Mesenchymal stem cell (in vitro differentiated cells and primary cell): Measurements from ENCODE around the gene PYGB.

Experiments used
- DNase-seq: peaks from one replicate; pipeline ENCODE4 v3.0.0-alpha.2; 2013
- H2AFZ ChIP-seq: one replicate; pipeline ENCODE4 v1.6.1; 2013; ENCODE audit warnings: low read depth, mild to moderate bottlenecking, control low read depth, inconsistent platforms, low read length, moderate library complexity
- H2AK5ac ChIP-seq: 2 replicates; pipeline ENCODE4 v1.6.1; 2013; ENCODE audit warnings: low read length, moderate library complexity, mild to moderate bottlenecking, inconsistent platforms; ENCODE audit not compliant: severe bottlenecking
- H2BK120ac ChIP-seq: one replicate; pipeline ENCODE4 v1.6.1; 2013; ENCODE audit warnings: low read depth, mild to moderate bottlenecking, inconsistent platforms, low read length, moderate library complexity
- H2BK12ac ChIP-seq, 2 experiments: one replicate each; pipeline ENCODE4 v1.6.1; 2013; ENCODE audit warnings: inconsistent platforms in 2 of 2, low read length in 2 of 2, mild to moderate bottlenecking in 2 of 2, moderate library complexity in 2 of 2, control low read depth in 1 of 2
- H2BK15ac ChIP-seq: one replicate; pipeline ENCODE4 v1.6.1; 2013; ENCODE audit warnings: mild to moderate bottlenecking, low read depth, inconsistent platforms; ENCODE audit not compliant: poor library complexity, severe bottlenecking
- H2BK5ac ChIP-seq: 2 replicates; pipeline ENCODE4 v1.6.1; 2013; ENCODE audit warnings: low read depth, mild to moderate bottlenecking, low read length, control low read depth, inconsistent platforms; ENCODE audit not compliant: poor library complexity, severe bottlenecking
- H3K14ac ChIP-seq, 2 experiments: one replicate each; pipeline ENCODE4 v1.6.1; 2013; ENCODE audit warnings: inconsistent platforms in 2 of 2, low read length in 2 of 2, control low read depth in 1 of 2, mild to moderate bottlenecking in 1 of 2, moderate library complexity in 1 of 2
- H3K18ac ChIP-seq, 2 experiments: one replicate each; pipeline ENCODE4 v1.6.1; 2013; ENCODE audit warnings: inconsistent platforms in 2 of 2, low read length in 2 of 2, control low read depth in 1 of 2, low read depth in 1 of 2, mild to moderate bottlenecking in 1 of 2
- H3K23ac ChIP-seq, 2 experiments: one replicate each; pipeline ENCODE4 v1.6.1; 2013; ENCODE audit warnings: inconsistent platforms in 2 of 2, low read length in 2 of 2, mild to moderate bottlenecking in 2 of 2, moderate library complexity in 2 of 2, control low read depth in 1 of 2
- H3K27ac ChIP-seq: 2 replicates; pipeline ENCODE4 v1.5.1; 2013; ENCODE audit warnings: mild to moderate bottlenecking, moderate library complexity, low read length, control low read depth, inconsistent platforms; ENCODE audit not compliant: poor library complexity, severe bottlenecking
- H3K27me3 ChIP-seq, 2 experiments: 2 replicates each; pipeline versions ENCODE4 v1.6.1 to v1.7.0; 2013; ENCODE audit warnings: low read length in 2 of 2, mild to moderate bottlenecking in 2 of 2, moderate library complexity in 2 of 2, control low read depth in 1 of 2, inconsistent platforms in 1 of 2; ENCODE audit not compliant: control insufficient read depth in 1 of 2, insufficient read depth in 1 of 2
- H3K36me3 ChIP-seq, 2 experiments: 2 replicates each; pipeline versions ENCODE4 v1.6.1 to v1.7.0; 2013; ENCODE audit warnings: low read length in 2 of 2, control low read depth in 1 of 2, inconsistent platforms in 1 of 2, low read depth in 1 of 2, mild to moderate bottlenecking in 1 of 2; ENCODE audit not compliant: insufficient read depth in 2 of 2, control insufficient read depth in 1 of 2
- H3K4ac ChIP-seq, 2 experiments: one replicate each; pipeline ENCODE4 v1.6.1; 2013; ENCODE audit warnings: inconsistent platforms in 2 of 2, low read length in 2 of 2, mild to moderate bottlenecking in 2 of 2, moderate library complexity in 2 of 2, control low read depth in 1 of 2, low read depth in 1 of 2
- H3K4me1 ChIP-seq: 2 replicates; pipeline ENCODE4 v1.6.1; 2013; ENCODE audit warnings: low read depth, low read length, control low read depth; ENCODE audit not compliant: control insufficient read depth, insufficient read depth
- H3K4me2 ChIP-seq: 2 replicates; pipeline ENCODE4 v1.6.1; 2013; ENCODE audit warnings: low read length, mild to moderate bottlenecking, inconsistent platforms; ENCODE audit not compliant: poor library complexity, severe bottlenecking
- H3K4me3 ChIP-seq, 2 experiments: 2 replicates each; pipeline versions ENCODE4 v1.5.1 to v1.7.0; 2013; ENCODE audit warnings: low read length in 2 of 2, mild to moderate bottlenecking in 2 of 2, control low read depth in 1 of 2, low read depth in 1 of 2; ENCODE audit not compliant: insufficient read depth in 1 of 2
- H3K79me1 ChIP-seq: replicated peaks from 2 replicates; pipeline ENCODE4 v1.6.1; 2013; ENCODE audit warnings: mild to moderate bottlenecking, control low read depth, low read length, inconsistent platforms; ENCODE audit not compliant: poor library complexity, severe bottlenecking
- H3K9ac ChIP-seq: 2 replicates; pipeline ENCODE4 v1.7.0; 2013; ENCODE audit warnings: mild to moderate bottlenecking, low read length, moderate library complexity
- H3K9me3 ChIP-seq: 2 replicates; pipeline ENCODE4 v1.7.0; 2013; ENCODE audit warnings: mild to moderate bottlenecking, low read length; ENCODE audit not compliant: control insufficient read depth
- H4K8ac ChIP-seq: one replicate; pipeline ENCODE4 v1.6.1; 2013; ENCODE audit warnings: inconsistent platforms, mild to moderate bottlenecking, low read length, moderate library complexity
- H4K91ac ChIP-seq: one replicate; pipeline ENCODE4 v1.6.1; 2013; ENCODE audit warnings: mild to moderate bottlenecking, low read length, inconsistent platforms
- WGBS: methylation state at CpG from one replicate; pipeline ENCODE4 v1.1.7; 2013; ENCODE audit warnings: mixed read lengths; 5-methylcytosine and 5-hydroxymethylcytosine counted together

PYGB gene

GRCh38 chr20:25216199-25216945, 31.5 kb upstream of the PYGB start:
- Histone ChIP-seq H3K4ac (no peak overlapping the region), H4K91ac (no peak overlapping the region), H3K79me1 (peaks cover 14% of the 10 kb centered on the region), H4K8ac (no peak overlapping the region), H2AK5ac (no peak overlapping the region), H3K9ac (no peak overlapping the region), H2AFZ (no peak overlapping the region), H3K9me3 (no peaks in the 10 kb centered on the region), H3K14ac (no peak overlapping the region), H2BK15ac (no peak overlapping the region), H3K4me1 (peaks cover 27% of the 10 kb centered on the region), H3K18ac (no peak overlapping the region), H3K36me3 (peaks cover 79 to 84% of the 10 kb centered on the region in 2 experiments), H3K27me3 (no peaks in the 10 kb centered on the region), H2BK12ac (no peak overlapping the region), H3K27ac (no peak overlapping the region), H2BK5ac (no peak overlapping the region), H2BK120ac (no peak overlapping the region), H3K4me3 (no peak overlapping the region), H3K23ac (no peak overlapping the region), H3K4me2 (no peak overlapping the region)
- no peak for DNase-seq
- WGBS, result 94% methylated on average over 15 of the region's 16 CpGs

GRCh38 chr20:25217161-25218108, 30.4 kb upstream of the PYGB start:
- WGBS, result 96% methylated on average over 21 of the region's 21 CpGs
- Histone ChIP-seq H3K9me3 (no peaks in the 10 kb centered on the region), H2BK120ac (no peak overlapping the region), H3K18ac (no peak overlapping the region), H3K4ac (no peak overlapping the region), H3K9ac (no peak overlapping the region), H2AK5ac (no peak overlapping the region), H4K8ac (no peak overlapping the region), H3K4me1 (peaks cover 38% of the 10 kb centered on the region), H2BK5ac (no peak overlapping the region), H3K4me2 (no peak overlapping the region), H3K4me3 (no peak overlapping the region), H4K91ac (no peak overlapping the region), H2BK12ac (no peak overlapping the region), H3K27me3 (no peaks in the 10 kb centered on the region), H3K36me3 (peaks cover 74 to 79% of the 10 kb centered on the region in 2 experiments), H3K14ac (no peak overlapping the region), H2AFZ (no peak overlapping the region), H3K23ac (no peak overlapping the region), H2BK15ac (no peak overlapping the region), H3K27ac (no peak overlapping the region), H3K79me1 (peaks cover 8% of the 10 kb centered on the region)
- DNase-seq, result no peak

- Histone ChIP-seq H3K4me1 (peaks cover 44% of the 10 kb centered on the region), H3K4me3 (no peak overlapping the region), H3K4me2 (no peak overlapping the region), H3K18ac (no peak overlapping the region), H2AFZ (no peak overlapping the region), H3K23ac (no peak overlapping the region), H3K36me3 (peaks cover 71 to 76% of the 10 kb centered on the region in 2 experiments), H3K14ac (no peak overlapping the region), H2BK120ac (no peak overlapping the region), H3K79me1 (peaks cover 4% of the 10 kb centered on the region), H4K8ac (no peak overlapping the region), H2BK5ac (no peak overlapping the region), H2BK15ac (no peak overlapping the region), H3K9ac (no peak overlapping the region), H3K9me3 (no peaks in the 10 kb centered on the region), H3K27ac (no peak overlapping the region), H3K4ac (no peak overlapping the region), H3K27me3 (no peaks in the 10 kb centered on the region), H2AK5ac (no peak overlapping the region), H2BK12ac (no peak overlapping the region), H4K91ac (no peak overlapping the region)
- WGBS, result 96% methylated on average over 8 of the region's 8 CpGs
- no peak for DNase-seq
Measured at GRCh38 chr20:25218109-25218486, 29.8 kb upstream of the PYGB start.

- no peak overlapping the region for H2BK15ac ChIP-seq
- H2BK5ac ChIP-seq, result no peak overlapping the region
- no peak overlapping the region for H3K23ac ChIP-seq
- WGBS, result 92% methylated on average over 10 of the region's 12 CpGs
- H2BK120ac ChIP-seq, result no peak overlapping the region
- H2AFZ ChIP-seq, result no peak overlapping the region
- H3K27me3 ChIP-seq, result no peaks in the 10 kb centered on the region
- no peak overlapping the region for H4K91ac ChIP-seq
- H4K8ac ChIP-seq, result no peak overlapping the region
- H3K4me3 ChIP-seq, result no peak overlapping the region
- H3K14ac ChIP-seq, result no peak overlapping the region
- H3K36me3 ChIP-seq, result peaks cover 67 to 72% of the 10 kb centered on the region in 2 experiments
- peaks cover 2% of the 10 kb centered on the region for H3K79me1 ChIP-seq
- no peak overlapping the region for H2BK12ac ChIP-seq
- H3K18ac ChIP-seq, result no peak overlapping the region
- no peaks in the 10 kb centered on the region for H3K9me3 ChIP-seq
- H2AK5ac ChIP-seq, result no peak overlapping the region
- H3K9ac ChIP-seq, result no peak overlapping the region
- H3K4me1 ChIP-seq, result peaks cover 48% of the 10 kb centered on the region
- DNase-seq, result no peak
- no peak overlapping the region for H3K4me2 ChIP-seq
- no peak overlapping the region for H3K27ac ChIP-seq
- H3K4ac ChIP-seq, result no peak overlapping the region
Measured at GRCh38 chr20:25218492-25218891, 29.4 kb upstream of the PYGB start.
